OCI-LY1 (cell line): ENCODE data around the gene A2M.

Experiments used
- H2AFZ ChIP-seq: fragments of 200-600 bp; sonication (generic), shearing (Covaris generic); 2 replicates; pipeline ENCODE4 v1.6.0; 2014; ENCODE audit warnings: antibody characterized with exemption, mild to moderate bottlenecking, low read length
- H3F3A ChIP-seq: fragments of 200-600 bp; sonication (generic), shearing (Covaris generic); 2 replicates; pipeline ENCODE4 v1.6.0; 2014; ENCODE audit warnings: mild to moderate bottlenecking, antibody characterized with exemption, low read length, moderate library complexity; ENCODE audit not compliant: insufficient read depth
- H3K27ac ChIP-seq: fragments of 200-600 bp; sonication (generic); 2 replicates; pipeline ENCODE4 v1.5.1; 2014; ENCODE audit warnings: low read length, mixed run types, mild to moderate bottlenecking, low read depth; ENCODE audit not compliant: poor library complexity, severe bottlenecking
- H3K27me3 ChIP-seq: fragments of 200-600 bp; sonication (generic); 2 replicates; pipeline ENCODE4 v1.6.0; 2014; ENCODE audit warnings: antibody characterized with exemption, mild to moderate bottlenecking, low read length, moderate library complexity; ENCODE audit not compliant: insufficient read depth
- H3K36me3 ChIP-seq: fragments of 200-600 bp; sonication (generic); 2 replicates; pipeline ENCODE4 v1.6.1; 2014; ENCODE audit warnings: mild to moderate bottlenecking, antibody characterized with exemption, low read length, moderate library complexity, mixed read lengths; ENCODE audit not compliant: insufficient read depth
- H3K4me1 ChIP-seq: fragments of 200-600 bp; sonication (generic); 2 replicates; pipeline ENCODE4 v1.5.1; 2014; ENCODE audit warnings: mild to moderate bottlenecking, low read length, moderate library complexity; ENCODE audit not compliant: insufficient read depth, severe bottlenecking
- H3K4me2 ChIP-seq: fragments of 200-600 bp; sonication (generic), shearing (Covaris generic); 2 replicates; pipeline ENCODE4 v1.6.1; 2014; ENCODE audit warnings: low read length
- H3K4me3 ChIP-seq: fragments of 200-600 bp; sonication (generic); 2 replicates; pipeline ENCODE4 v1.5.1; 2014; ENCODE audit warnings: low read length, low read depth, mild to moderate bottlenecking, mixed read lengths; ENCODE audit not compliant: poor library complexity, severe bottlenecking
- H3K79me2 ChIP-seq: fragments of 200-600 bp; shearing (Covaris generic); 2 replicates; pipeline ENCODE4 v1.6.1; 2016; ENCODE audit warnings: mixed run types, low read length, mixed read lengths; ENCODE audit not compliant: insufficient read depth
- H3K9ac ChIP-seq: fragments of 200-600 bp; sonication (generic), shearing (Covaris generic); 2 replicates; pipeline ENCODE4 v1.6.1; 2014; ENCODE audit warnings: mild to moderate bottlenecking, low read length, mixed read lengths
- H3K9me2 ChIP-seq: fragments of 200-600 bp; sonication (generic), shearing (Covaris generic); 2 replicates; pipeline ENCODE4 v1.6.1; 2014; ENCODE audit warnings: low read depth, mild to moderate bottlenecking, low read length, mixed read lengths
- H3K9me3 ChIP-seq: fragments of 200-600 bp; shearing (Covaris generic); 2 replicates; pipeline ENCODE4 v1.6.1; 2014; ENCODE audit warnings: low read length, mixed read lengths
- H4K20me1 ChIP-seq: fragments of 200-600 bp; sonication (generic), shearing (Covaris generic); 2 replicates; pipeline ENCODE4 v1.6.0; 2016; ENCODE audit warnings: mild to moderate bottlenecking, low read length; ENCODE audit not compliant: insufficient read depth
- CTCF ChIP-seq: fragments of 200-600 bp; sonication (generic), shearing (Covaris generic); IDR thresholded peaks from 2 replicates; pipeline ENCODE4 v1.5.1; 2017; ENCODE audit warnings: mild to moderate bottlenecking, antibody characterized with exemption, low read length, moderate library complexity, mixed read lengths
- EZH2 ChIP-seq: fragments of 200-600 bp; sonication (generic), shearing (Covaris generic); IDR thresholded peaks from 2 replicates; pipeline ENCODE4 v1.8.0; 2017; ENCODE audit warnings: borderline replicate concordance, mixed run types, mild to moderate bottlenecking, antibody characterized with exemption, low read length, moderate library complexity, mixed read lengths

Gene A2M

DNA sequence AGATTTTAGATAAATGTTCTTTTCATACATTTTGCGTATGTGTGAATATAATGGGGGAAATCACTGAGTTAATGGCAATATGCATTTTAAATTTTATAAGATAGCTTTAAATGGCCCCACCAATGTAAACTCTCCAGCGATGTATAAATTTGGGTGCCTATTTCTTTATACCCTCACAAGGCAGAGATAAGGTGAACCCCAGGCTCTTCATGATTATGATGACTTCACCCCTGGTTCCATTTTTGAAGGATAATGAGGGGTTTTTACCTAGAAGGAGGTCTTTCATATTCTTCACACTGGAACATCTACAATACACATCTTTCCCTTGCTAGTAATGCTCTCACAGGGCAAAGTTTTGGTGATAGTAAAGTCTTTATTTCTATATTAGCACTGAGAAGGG lies 91.2 kb downstream of the A2M start:
- Histone ChIP-seq H3F3A (no peaks in the 10 kb centered on the region), H3K79me2 (no peaks in the 10 kb centered on the region), H3K27me3 (no peaks in the 10 kb centered on the region), H4K20me1 (no peaks in the 10 kb centered on the region), H2AFZ (no peak overlapping the region), H3K9me2 (no peaks in the 10 kb centered on the region), H3K4me2 (no peak overlapping the region), H3K4me3 (no peak overlapping the region), H3K9ac (no peak overlapping the region), H3K36me3 (no peaks in the 10 kb centered on the region), H3K27ac (no peak overlapping the region), H3K9me3 (no peaks in the 10 kb centered on the region), H3K4me1 (no peaks in the 10 kb centered on the region)
- TF ChIP-seq EZH2 (no peak), CTCF (no peak)

GRCh38 chr12:9022592-9022991 lies 93.1 kb downstream of the A2M start:
- H3K36me3 ChIP-seq = no peaks in the 10 kb centered on the region
- H3K4me1 ChIP-seq = no peaks in the 10 kb centered on the region
- no peaks in the 10 kb centered on the region for H3K9me2 ChIP-seq
- no peaks in the 10 kb centered on the region for H3K79me2 ChIP-seq
- no peak overlapping the region for H3K9ac ChIP-seq
- H3K27me3 ChIP-seq = no peaks in the 10 kb centered on the region
- H2AFZ ChIP-seq = no peak overlapping the region
- TF ChIP-seq EZH2 (no peak), CTCF (no peak)
- no peaks in the 10 kb centered on the region for H3F3A ChIP-seq
- peaks cover under 1% of the 10 kb centered on the region; the same call in 1 of the 2 replicates for H3K9me3 ChIP-seq
- H3K4me2 ChIP-seq = no peak overlapping the region
- H3K27ac ChIP-seq = no peak overlapping the region
- no peak overlapping the region for H3K4me3 ChIP-seq
- H4K20me1 ChIP-seq = no peaks in the 10 kb centered on the region
